Fibroblast of the aortic adventitia (primary cell): ENCODE results near the gene SHANK2. TPM values are rescaled to one million over a fixed set of nuclear protein-coding genes. Genes with fewer than 3 reads are reported as not detected.
A peak's percentile ranks its signal among the peaks of the same experiment; 100 is the strongest.

ENCODE experiments used
- DNase-seq: peaks from one replicate; pipeline ENCODE4 v3.0.0-alpha.2; 2010; ENCODE audit warnings: low read depth
- H3K4me3 ChIP-seq: 2 replicates; pipeline ENCODE4 v1.5.1; 2011; ENCODE audit warnings: low read depth, mild to moderate bottlenecking, control low read depth, low read length, moderate library complexity
- total RNA-seq: library from RNA; depleted of rRNA; stranded (reverse); fragments of >200 nt; gene quantifications from 2 replicates; pipeline ENCODE4 v1.2.3, GENCODE V29; 2012; ENCODE audit warnings: low replicate concordance
- TF ChIP-seq, protein P1 (sequence below): IDR thresholded peaks from 2 replicates; pipeline ENCODE4 v1.5.1; 2011; ENCODE audit warnings: mild to moderate bottlenecking, low read length, control low read depth, inconsistent platforms; ENCODE audit not compliant: insufficient read depth

SHANK2 gene
- total RNA-seq, 1 donor = 4.9 TPM

DNA sequence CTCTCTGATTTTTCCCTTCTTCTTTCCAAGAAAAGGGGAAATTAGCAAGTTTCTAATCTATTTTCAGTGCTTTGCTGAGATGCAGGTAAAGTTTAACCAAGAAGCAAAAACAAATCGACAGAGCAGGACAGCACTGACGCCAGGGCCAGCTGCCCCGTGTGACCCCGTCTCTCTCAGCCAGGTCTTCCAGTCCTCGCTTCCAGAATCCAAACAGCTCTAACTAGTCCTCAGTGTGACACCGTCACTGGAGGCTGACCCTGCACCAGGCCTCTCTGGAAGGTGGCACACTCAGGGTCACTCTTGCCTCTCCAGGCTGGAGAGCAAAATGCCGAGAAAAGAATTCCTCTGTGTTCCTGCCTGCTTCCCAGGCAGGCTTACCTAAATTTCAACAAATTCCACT is 44.8 kb downstream of the SHANK2 start:
- DNase-seq = no peak
- H3K4me3 ChIP-seq = no peak overlapping the region

DNA sequence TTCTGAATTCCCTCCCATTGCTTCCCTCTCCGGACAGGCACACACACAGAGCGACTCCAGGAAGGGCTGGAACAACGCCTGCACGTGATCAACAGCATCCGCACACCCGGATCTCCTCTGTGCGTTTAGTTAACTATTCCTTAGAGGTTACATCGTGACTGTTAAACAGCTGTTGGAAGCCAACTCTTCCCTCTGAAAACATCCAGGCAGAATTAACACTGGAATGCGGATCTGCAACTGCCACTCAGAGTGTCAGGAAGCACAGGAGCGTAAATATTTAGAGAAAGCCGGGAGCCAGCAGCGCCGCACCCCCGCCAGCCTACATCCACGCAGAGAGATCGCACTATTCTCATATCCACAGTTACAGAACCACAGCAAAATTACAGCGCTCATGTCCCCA is 46.2 kb downstream of the SHANK2 start:
- TF ChIP-seq, protein P1, sequence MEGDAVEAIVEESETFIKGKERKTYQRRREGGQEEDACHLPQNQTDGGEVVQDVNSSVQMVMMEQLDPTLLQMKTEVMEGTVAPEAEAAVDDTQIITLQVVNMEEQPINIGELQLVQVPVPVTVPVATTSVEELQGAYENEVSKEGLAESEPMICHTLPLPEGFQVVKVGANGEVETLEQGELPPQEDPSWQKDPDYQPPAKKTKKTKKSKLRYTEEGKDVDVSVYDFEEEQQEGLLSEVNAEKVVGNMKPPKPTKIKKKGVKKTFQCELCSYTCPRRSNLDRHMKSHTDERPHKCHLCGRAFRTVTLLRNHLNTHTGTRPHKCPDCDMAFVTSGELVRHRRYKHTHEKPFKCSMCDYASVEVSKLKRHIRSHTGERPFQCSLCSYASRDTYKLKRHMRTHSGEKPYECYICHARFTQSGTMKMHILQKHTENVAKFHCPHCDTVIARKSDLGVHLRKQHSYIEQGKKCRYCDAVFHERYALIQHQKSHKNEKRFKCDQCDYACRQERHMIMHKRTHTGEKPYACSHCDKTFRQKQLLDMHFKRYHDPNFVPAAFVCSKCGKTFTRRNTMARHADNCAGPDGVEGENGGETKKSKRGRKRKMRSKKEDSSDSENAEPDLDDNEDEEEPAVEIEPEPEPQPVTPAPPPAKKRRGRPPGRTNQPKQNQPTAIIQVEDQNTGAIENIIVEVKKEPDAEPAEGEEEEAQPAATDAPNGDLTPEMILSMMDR = no peak
- no peak overlapping the region for H3K4me3 ChIP-seq
- peak; percentile 20 for DNase-seq

More for the DNA sequence above, 44.8 kb downstream of the SHANK2 start:
- TF ChIP-seq, protein P1 = no peak

DNA sequence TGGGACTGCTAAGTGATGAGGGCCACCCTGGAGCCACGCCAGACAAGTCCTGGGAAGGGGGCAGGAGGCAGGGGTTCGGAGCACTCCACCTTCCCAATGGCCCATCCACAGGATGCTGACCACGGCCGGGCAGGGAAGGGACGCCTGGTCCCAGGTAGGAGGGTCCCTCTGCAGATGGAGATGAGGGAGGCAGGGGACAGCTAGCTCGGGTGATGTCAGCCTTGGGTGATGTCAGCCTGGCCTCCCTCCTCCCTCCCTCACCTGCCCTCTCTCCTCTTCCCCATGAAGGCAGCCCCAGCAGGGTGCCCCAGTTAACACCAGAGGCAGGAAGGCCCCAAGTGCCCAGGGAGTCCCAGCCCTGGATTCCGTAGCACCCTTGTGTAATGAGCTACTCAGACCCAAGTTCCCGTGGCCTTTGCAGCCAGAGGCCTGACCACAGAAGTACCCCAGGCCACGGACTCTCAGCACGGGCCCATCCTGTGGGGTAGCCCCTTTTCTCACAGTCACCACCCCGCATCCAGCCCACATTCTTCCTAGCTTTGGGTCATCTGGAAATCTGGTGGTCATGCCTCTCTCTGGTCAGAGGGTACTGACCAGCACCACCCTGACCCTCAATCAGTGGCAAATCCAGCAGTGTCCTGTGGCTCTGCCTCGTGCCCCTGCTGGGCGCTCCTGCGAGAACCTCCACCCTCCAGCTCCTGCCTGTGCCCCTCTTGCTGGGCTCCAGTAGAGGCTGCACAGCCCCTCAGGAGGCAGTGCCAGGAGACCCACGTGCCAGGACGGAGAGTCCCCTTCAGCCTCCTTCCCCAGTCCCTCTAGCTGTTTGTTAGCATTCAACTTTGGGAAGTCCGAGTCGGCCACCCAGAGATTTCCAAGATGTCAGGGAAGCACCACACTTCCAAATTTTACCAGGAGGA is 47.4 kb downstream of the SHANK2 start:
- H3K4me3 ChIP-seq = no peak overlapping the region
- TF ChIP-seq, protein P1 = no peak
- DNase-seq = no peak

DNA sequence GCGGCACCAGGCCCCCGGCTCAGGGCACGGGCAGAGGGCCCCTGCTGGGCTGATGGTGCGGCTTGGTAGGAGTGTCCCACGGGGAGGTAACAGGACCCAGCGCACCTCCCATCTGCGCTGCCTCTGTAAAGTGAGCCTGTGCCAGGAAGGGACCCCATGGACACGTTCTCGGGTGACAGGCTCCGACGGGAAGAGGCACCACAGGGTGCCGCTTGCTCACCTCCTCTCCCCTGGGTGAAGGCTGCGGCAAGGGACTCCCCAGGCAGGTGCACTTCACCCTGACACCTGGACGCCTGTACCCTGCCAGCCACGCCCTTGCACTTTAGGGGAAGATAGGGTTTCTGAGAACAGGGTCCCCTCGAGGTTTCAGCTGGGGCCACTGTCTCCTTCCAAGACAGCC is 48.1 kb downstream of the SHANK2 start:
- TF ChIP-seq, protein P1 = no peak
- H3K4me3 ChIP-seq = no peak overlapping the region
- no peak for DNase-seq

DNA sequence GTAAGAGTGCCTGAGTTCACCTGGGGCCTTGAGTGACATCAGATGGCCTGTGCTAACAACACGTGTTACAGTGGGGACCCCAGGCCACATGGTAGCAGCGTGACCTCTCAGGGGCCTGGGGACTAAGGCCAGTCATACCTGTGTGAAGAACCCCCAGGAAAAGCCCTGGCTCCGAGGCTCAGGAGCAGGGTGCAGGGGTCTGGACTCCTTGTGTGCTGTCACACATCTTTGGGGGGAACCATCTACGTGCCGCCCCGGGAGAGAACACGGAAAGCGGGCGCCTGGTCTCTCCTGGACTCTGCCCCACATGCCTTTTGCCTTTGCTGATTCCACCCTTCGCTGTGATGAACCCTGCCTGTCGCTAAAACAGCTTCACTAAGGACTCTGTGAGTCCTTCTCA is 48.7 kb downstream of the SHANK2 start:
- DNase-seq = no peak

DNA sequence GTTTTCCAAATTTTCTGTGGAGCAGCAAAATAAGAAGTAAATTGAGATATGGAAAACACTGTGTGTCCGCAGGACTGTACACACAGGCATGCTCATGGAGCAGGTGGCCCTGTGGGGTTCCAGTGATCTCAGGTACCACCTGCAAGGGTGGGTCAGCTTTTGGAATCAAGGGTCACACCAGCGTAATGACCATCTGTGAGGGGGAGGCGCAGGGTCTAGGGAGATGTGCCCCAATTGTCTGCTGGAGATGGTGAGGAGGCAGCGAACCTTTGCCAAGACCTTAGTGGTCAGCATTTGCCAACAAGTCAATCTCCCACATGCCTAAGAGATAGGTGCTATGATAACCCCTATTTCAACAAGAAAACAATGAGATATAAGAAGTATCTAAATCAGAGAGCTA is 49.4 kb downstream of the SHANK2 start:
- no peak overlapping the region for H3K4me3 ChIP-seq
- no peak for DNase-seq
- TF ChIP-seq, protein P1 = no peak

More for the DNA sequence above, 48.7 kb downstream of the SHANK2 start:
- TF ChIP-seq, protein P1 = no peak
- H3K4me3 ChIP-seq = no peak overlapping the region
